Activated B cell treated with CpG ODN at 0.5 μM for 24 hours (primary cell): ENCODE measurements around the gene EGFR. TPM values are rescaled to one million over a fixed set of nuclear protein-coding genes. Genes with fewer than 3 reads are reported as not detected.

Experiments used
- ATAC-seq: fragments of 200-7000 bp; cut with Tn5 transposase; one replicate; pipeline ENCODE4 v1.10.0; 2021; ENCODE audit warnings: low read depth, mild to moderate bottlenecking, moderate library complexity
- CTCF ChIA-PET: fragments of 350-600 bp; sonication (Branson Sonifier 250); formaldehyde crosslinking; loops from one replicate; lab custom pipeline; 2021; ENCODE audit warnings: antibody characterized with exemption; lab: Charles Lee
- POLR2A ChIA-PET: fragments of 350-600 bp; sonication (Branson Sonifier 250); formaldehyde crosslinking; loops from one replicate; lab custom pipeline; 2021; ENCODE audit warnings: antibody characterized with exemption; lab: Charles Lee
- DNase-seq: peaks from one replicate; pipeline ENCODE4 v3.0.0; 2022
- H3K27ac Mint-ChIP-seq: one replicate; pipeline ENCODE4 v1.8.0; 2020; ENCODE audit warnings: mixed read lengths
- H3K27me3 Mint-ChIP-seq: one replicate; pipeline ENCODE4 v1.8.0; 2021; ENCODE audit warnings: mixed read lengths
- H3K36me3 Mint-ChIP-seq: one replicate; pipeline ENCODE4 v1.8.0; 2021; ENCODE audit warnings: low read depth, mixed read lengths
- H3K4me1 Mint-ChIP-seq: one replicate; pipeline ENCODE4 v1.8.0; 2021; ENCODE audit warnings: mixed read lengths
- H3K4me3 Mint-ChIP-seq: one replicate; pipeline ENCODE4 v1.8.0; 2020; ENCODE audit warnings: mild to moderate bottlenecking, mixed read lengths
- H3K9me3 Mint-ChIP-seq: one replicate; pipeline ENCODE4 v1.8.0; 2020; ENCODE audit warnings: mixed read lengths
- CTCF ChIP-seq: fragments of 200-600 bp; IDR thresholded peaks from one replicate; pipeline ENCODE4 v1.8.0; 2022; ENCODE audit warnings: antibody characterized with exemption, mild to moderate bottlenecking
- intact Hi-C: fragments of 100-400 bp; cut with micrococcal nuclease; formaldehyde crosslinking; loops from one replicate; pipeline ENCODE4 v1.15.1; 2024
- total RNA-seq: library from RNA; stranded (reverse); gene quantifications from 2 replicates; pipeline ENCODE4 v1.2.3, GENCODE V29; 2022

Gene EGFR
- total RNA-seq, 1 donor from 2014 or later = not detected

- ATAC-seq (no peak), DNase-seq (no peak)
- ChIA-PET POLR2A (no interaction called here), CTCF (no interaction called here)
- Mint-ChIP-seq H3K27ac (no peak overlapping the region), H3K36me3 (no peaks in the 10 kb centered on the region), H3K27me3 (peaks cover 34% of the 10 kb centered on the region), H3K9me3 (no peaks in the 10 kb centered on the region), H3K4me3 (no peak overlapping the region), H3K4me1 (peaks cover 9% of the 10 kb centered on the region)
- TF ChIP-seq CTCF = no peak
- intact Hi-C loops = no loop called here
These were observed 241.4 kb downstream of the EGFR start for GRCh38 chr7:55260171-55260570.

- no peaks in the 10 kb centered on the region for H3K9me3 Mint-ChIP-seq
- no peak overlapping the region for H3K27ac Mint-ChIP-seq
- POLR2A ChIA-PET = no interaction called here
- ATAC-seq (no peak), DNase-seq (no peak)
- H3K36me3 Mint-ChIP-seq = no peaks in the 10 kb centered on the region
- peaks cover 30% of the 10 kb centered on the region for H3K27me3 Mint-ChIP-seq
- intact Hi-C loops = no loop called here
- H3K4me3 Mint-ChIP-seq = no peak overlapping the region
- peaks cover 4% of the 10 kb centered on the region for H3K4me1 Mint-ChIP-seq
- CTCF ChIA-PET = no interaction called here
- no peak for TF ChIP-seq CTCF
These were observed 242.0 kb downstream of the EGFR start for GRCh38 chr7:55260676-55261385.
